GM21526 (cell line): ENCODE measurements around the gene KNSTRN.
A peak's percentile ranks its signal among the peaks of the same experiment; 100 is the strongest.

ENCODE experiments used
- ATAC-seq: cut with Tn5 transposase; IDR thresholded peaks from one replicate; pipeline ENCODE4 v1.9.1; 2021; ENCODE audit warnings: moderate library complexity; ENCODE audit not compliant: unreplicated experiment, low FRiP score

KNSTRN gene

DNA sequence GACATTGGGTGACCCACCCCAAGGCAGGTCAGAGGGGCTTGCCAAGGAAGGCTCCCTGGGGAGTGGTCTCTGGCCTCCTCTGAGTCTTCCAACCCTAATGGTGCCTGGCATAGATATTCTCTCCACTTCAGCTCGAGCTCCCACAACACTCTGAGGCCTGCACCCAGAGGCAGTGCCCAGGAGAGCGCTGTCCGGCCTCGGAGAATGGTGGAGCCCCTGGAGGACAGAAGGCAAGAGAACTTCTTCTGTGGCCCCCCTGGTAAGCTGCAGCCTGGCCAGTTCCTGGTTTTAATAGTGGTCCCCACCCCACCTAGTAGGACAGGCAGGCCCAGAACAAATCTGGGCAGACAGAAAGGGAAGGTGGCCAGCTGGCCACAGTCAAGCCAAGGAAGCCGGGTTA, 17.5 kb upstream of the KNSTRN start:
- no peak for ATAC-seq

DNA sequence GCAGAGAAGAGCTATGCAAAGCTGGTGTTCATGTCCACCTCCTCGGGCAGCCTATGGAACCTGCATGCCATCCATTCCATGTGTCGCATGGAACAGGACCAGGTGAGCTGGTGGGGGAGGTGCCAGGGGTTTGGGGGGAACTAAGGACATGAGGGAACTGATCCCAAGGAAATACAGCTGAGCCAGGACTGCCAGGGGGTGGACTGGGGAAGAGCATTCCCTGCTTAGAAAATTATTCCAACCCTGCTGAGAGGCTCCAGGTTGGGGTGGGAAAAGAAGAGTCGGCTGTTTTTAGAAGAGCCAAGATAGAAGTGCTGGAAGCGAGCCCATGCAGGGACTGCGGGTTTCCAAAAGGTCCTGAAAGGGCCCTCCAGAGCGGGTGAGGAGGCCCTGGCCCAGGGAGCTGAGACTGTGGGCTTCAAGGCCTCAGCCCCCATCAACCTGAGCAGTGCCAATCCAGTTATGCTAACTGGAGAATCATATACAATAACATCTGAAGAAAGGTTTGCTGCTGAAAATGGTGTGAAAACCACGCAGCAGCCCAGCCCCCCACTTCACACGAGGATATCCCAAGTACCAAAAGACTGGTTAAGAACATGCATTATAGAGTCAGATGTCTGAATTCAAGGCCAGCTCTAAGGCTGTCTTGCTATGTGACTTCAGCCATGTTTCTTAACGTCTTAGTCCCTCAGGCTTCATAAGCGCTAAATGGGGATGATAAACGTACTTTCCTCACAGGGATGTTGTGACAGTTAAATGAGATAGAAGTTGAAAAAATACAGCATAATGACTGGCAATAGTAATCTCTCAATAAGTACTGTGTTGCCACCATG, 16.7 kb upstream of the KNSTRN start:
- ATAC-seq, result no peak

DNA sequence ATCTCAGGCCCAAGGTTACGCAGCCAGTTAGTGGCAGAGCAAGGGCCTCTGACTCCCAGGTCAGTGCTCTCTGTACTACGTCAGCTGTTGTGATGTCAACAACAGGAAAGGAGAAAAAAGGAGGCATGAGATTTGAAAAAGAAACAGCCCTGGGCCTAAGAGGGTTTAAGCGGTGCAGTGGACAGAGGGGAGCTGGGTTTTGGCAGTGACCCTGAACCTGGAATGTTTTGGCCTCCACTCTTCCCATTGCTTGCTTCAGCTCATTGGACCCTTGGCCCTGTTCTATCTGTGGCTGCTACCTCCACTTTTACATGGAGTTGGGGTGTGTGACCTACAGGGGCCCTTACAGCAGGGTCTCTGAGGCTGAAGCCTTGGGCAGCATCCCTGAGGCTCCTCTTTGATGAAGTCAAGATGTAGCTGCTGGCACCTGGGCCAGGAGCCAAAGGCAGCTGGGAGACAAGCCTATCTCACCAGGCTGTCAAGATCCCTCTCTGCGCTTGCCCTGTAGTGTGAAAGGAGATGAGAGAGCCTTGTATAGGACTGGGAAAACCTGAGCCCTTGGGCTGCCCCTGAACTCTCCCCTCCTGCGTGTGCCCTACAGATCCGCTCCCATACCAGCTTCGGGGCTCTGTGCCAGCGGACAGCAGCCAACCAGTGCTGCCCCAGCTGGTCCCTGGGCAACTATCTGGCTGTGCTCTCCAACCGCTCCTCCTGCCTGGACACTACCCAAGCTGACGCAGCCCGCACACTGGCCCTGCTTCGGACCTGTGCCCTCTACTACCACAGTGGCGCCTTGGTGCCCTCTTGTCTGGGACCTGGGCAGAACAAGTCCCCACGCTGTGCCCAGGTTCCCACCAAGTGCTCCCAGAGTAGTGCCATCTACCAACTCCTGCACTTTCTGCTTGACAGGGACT, 15.8 kb upstream of the KNSTRN start:
- no peak for ATAC-seq

DNA sequence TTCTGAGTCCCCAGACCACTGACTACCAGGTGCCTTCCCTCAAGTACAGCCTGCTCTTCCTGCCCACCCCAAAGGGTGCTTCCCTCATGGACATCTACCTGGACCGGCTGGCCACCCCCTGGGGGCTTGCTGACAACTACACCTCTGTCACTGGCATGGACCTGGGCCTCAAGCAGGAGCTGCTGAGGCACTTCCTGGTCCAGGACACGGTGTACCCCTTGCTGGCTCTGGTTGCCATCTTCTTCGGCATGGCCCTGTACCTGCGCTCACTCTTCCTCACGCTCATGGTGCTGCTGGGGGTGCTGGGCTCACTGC, 15.2 kb upstream of the KNSTRN start:
- no peak for ATAC-seq

DNA sequence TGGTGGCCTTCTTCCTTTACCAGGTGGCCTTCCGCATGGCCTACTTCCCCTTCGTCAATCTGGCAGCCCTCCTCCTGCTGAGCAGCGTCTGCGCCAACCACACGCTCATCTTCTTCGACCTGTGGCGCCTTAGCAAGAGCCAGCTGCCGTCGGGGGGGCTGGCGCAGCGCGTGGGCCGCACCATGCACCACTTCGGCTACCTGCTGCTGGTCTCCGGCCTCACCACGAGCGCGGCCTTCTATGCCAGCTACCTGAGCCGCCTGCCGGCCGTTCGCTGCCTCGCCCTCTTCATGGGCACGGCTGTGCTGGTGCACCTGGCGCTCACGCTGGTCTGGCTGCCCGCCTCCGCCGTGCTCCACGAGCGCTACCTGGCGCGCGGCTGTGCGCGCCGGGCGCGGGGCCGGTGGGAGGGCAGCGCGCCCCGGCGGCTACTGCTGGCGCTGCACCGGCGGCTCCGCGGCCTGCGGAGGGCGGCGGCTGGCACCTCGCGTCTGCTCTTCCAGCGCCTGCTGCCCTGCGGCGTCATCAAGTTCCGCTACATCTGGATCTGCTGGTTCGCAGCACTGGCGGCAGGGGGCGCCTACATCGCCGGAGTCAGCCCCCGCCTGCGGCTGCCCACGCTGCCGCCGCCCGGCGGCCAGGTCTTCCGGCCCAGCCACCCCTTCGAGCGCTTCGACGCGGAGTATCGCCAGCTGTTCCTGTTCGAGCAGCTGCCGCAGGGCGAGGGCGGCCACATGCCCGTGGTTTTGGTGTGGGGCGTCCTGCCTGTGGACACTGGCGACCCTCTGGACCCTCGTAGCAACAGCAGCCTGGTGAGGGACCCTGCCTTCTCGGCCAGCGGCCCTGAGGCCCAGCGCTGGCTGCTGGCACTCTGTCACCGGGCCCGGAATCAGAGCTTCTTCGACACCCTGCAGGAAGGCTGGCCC, 14.6 kb upstream of the KNSTRN start:
- peak; percentile 66 for ATAC-seq

DNA sequence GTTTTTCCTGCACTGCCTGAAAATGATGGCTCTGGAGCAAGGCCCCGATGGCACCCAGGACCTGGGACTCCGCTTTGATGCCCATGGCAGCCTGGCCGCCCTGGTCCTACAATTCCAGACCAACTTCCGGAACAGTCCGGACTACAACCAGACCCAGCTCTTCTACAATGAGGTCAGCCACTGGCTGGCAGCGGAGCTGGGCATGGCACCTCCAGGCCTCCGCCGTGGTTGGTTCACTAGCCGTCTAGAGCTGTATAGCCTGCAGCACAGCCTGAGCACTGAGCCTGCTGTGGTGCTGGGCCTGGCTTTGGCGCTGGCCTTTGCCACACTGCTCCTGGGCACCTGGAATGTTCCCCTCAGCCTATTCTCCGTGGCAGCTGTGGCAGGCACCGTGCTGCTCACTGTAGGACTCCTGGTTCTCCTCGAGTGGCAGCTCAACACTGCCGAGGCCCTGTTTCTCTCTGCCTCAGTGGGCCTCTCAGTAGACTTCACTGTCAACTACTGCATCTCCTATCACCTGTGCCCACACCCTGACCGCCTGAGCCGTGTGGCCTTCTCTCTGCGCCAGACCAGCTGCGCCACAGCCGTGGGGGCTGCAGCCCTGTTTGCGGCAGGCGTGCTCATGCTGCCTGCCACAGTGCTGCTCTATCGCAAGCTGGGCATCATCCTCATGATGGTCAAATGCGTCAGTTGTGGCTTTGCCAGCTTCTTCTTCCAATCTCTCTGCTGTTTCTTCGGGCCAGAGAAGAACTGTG, 13.6 kb upstream of the KNSTRN start:
- ATAC-seq, result no peak

DNA sequence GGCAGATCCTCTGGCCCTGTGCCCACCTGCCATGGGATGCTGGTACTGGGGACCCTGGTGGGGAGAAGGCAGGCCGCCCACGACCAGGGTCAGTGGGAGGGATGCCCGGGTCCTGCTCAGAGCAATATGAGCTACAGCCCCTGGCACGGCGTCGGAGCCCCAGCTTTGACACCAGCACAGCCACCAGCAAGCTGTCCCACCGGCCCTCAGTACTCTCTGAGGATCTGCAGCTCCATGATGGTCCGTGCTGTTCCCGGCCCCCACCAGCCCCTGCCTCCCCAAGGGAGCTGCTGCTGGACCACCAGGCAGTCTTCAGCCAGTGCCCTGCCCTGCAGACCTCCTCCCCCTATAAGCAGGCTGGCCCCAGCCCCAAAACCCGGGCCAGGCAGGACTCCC, 13.0 kb upstream of the KNSTRN start:
- no peak for ATAC-seq

DNA sequence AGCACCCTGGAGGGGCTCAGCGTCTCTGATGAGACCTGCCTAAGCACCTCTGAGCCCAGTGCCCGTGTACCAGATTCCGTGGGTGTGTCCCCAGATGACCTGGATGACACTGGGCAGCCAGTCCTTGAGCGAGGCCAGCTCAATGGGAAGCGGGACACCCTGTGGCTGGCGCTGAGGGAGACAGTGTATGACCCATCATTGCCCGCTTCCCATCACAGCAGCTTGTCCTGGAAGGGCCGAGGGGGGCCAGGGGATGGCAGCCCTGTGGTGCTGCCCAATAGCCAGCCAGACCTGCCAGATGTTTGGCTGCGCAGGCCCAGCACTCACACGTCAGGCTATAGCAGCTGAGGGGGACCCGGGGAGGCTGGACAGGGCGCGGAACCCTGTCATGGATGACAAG, 12.6 kb upstream of the KNSTRN start:
- ATAC-seq, result no peak

DNA sequence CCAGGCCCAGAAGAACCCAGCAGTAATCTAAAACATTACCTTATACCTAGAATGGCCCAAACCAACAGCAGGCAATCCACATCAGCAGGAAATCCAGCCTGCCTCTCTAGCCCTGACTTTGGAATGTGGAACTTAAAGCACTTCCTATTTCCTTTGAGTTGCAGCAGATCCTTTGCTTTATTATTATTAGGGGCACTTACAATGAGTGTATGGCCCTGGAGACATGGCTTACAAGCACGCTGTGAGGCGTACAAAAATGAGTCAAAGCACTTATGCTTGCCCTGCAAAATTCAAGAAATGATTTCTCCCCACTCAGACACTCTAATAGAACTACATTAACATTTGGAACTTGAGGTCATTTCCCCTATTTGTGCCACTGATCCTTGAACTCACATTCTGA, 9.5 kb upstream of the KNSTRN start:
- ATAC-seq, result no peak

DNA sequence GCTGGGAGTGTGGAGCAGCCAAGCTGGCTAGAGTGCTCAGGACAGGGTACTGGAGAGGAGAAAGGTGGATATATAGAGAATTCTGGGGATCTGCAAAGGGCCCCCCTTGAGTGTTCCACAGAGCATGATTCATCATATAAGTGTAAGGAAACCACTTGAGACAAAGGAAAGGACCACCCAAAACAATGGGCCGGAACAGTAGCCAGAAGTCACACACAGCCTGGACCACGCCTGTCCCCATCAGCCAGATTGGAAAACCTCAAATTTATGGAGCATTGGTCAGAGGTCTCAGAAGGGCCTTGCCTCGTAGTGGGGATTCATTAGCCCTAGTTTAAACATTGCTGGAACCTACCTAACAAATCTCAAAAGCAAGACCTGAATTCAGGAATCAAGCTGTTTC, 4.9 kb upstream of the KNSTRN start:
- no peak for ATAC-seq

DNA sequence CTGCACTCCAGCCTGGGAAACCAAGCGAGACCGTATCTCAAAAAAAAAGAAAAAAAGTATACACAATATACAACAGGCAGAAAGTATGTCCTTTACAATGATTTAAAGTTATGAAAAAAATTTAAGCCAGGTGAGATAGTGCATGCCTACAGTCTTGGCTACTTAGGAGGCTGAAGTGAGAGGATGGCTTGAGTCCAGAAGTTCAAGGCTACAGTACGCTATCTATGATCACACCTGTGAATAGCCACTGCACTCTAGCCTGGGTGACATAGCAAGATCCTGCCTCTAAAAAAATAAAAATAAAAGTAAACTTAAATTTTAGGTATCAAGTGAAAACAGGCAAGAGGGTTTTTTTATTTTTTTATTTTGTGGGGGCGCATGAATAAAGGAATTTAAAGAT, 3.1 kb upstream of the KNSTRN start:
- ATAC-seq, result no peak

DNA sequence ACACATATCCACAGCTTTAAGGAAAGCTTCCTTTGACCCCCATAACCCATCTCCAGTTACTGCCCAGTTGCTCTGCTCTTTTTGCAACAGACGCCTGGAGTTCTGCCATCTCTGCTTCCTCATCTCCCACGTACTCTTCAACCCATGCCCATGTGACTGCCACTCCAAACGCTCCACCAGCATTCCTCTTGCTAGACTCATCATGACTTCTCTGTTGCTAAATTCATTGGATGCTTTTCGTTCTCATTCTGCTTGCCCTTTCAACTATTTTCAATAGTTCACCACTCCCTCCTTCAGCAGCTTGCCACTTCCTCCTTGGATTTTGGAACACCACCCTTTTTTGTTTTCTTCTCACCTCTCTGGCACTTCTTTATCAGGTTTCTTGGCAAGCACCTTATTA, 2.7 kb upstream of the KNSTRN start:
- ATAC-seq, result no peak

DNA sequence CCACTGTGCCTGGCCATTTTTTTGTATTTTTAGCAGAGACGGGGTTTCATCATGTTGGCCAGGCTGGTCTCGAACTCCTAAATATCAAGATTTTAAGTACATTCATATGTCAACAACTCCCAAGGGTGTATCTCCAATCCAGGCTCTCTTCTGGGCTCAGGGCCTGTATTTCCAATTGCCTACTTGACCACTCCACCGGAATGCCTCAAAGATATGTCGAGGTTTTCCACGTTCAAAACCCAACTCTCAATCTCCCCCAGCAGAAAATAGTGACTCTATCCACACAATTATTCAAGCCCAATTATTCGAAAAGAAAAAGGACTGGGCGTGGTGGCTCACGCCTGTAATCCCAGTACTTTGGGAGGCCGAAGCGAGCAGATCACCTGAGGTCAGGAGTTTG, 1.9 kb upstream of the KNSTRN start:
- ATAC-seq, result no peak

DNA sequence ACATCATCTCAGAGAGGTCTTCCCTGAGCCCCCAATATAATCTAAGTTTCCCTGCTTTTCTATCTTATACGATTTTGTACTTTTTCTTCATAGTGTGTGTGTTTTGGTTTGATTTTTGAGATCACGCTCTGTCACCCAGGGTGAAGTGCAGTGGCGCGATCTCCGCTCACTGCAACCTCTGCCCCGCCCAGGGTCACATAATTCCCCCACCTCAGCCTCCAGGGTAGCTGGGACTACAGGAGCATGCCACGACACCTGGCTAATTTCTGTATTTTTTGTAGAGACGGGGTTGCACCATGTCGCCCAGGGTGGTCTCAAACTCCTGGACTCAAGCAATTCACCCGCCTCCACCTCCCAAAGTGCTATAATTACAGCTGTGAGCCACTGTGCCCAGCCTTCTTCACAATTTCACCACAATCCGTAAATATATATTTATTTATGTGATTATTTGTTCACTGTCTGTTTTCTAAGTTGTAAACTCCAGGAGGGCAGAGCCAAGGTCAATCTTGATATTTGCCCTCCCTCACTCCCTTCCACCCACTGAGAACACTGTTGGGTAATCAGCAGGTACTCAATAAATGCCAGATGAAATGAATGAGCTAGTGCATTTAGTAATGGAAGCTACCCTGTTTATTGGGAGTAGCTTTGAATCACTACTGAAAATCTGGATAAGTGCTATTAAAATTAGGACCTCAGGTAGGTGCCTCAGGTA, 547 bp upstream of the KNSTRN start:
- no peak for ATAC-seq

DNA sequence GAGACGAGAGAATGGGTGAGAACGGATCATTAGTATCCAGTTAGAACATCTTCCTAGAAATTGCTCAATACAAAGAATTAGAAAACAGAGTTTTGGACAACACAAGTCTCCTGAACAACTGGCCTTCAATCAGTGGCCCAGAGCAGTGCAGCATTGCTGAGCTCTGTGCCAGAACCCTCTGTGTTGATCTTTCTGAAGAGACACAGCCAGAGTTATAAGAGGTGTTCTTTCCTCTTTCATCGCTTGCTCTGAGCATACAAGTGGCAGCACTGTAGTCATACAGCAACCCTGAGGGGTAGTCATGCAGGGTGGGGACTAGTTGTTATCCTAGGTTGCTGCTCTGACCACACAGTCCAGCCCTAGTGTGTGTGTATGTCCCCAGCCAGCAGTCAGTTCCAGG, 4.0 kb downstream of the KNSTRN start:
- no peak for ATAC-seq

DNA sequence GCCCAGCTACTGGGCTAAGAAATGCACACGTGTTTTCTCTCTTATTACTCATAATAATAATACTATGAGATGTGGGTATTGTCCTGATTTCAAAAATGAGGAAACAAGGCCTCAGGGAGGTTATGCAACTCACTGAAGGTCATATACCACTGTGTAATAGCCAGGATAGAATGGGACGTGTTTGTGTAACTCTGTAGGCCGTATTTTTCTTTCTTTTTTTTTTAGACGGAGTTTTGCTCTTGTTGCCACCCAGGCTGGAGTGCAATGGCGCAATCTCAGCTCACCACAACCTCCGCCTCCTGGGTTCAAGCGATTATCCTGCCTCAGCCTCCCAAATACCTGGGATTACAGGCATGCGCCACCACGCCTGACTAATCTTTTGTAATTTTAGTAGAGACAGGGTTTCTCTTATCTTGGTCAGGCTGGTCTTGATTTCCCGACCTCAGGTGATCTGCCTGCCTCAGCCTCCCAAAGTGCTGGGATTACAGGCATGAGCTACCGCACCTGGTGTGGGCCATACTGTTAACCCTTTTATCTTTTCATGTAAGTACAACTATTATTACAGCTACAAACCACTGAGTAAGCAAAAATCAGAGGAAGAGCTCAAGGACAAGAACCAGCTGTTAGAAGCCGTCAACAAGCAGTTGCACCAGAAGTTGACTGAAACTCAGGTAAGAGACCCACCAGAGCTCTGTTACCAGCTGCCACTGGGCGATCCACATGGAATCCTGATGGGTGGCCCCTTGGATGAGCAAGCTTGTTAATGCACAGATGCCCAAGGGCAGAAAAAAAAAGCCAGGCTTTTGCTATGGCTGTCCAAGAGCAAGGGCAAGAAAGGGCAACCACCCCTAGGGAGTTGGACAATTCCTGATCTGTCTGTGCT, 6.7 kb downstream of the KNSTRN start:
- ATAC-seq, result no peak

DNA sequence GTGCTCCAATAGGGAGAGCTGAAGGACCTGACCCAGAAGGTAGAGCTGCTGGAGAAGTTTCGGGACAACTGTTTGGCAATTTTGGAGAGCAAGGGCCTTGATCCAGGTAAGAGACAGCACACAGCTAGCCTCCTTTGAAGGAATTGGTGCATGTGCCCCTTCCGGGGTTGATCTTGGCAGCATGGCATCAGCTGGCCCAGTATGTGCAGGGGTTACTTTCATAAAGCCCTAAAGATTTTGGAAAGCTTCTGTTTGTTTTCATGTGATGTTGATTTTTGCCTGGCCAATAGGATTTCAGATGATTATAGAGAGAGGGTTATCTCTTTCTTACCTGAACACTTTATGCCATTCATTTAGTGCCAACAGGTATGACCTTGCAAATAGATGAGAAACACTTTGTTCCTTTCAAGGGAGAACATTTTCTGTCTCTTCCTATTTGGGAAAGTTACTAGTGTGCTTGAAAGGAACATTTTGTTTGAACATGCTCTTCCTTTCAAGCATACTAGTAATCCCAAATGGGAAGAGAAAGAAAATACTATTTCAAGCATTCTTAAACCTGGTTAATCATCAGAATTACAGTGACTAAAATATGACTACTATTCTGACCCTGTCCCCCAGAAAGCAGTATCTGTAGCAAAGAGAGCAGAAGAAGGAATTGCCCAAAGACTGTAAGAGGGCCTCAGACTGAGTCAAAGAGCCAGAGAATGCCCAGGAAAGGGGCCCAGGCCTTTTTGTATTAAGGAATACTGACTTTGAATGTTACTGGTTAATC, 7.5 kb downstream of the KNSTRN start:
- ATAC-seq, result no peak
